HepG2 (cell line): ENCODE measurements around the gene TAGAP. TPM values are rescaled to one million over a fixed set of nuclear protein-coding genes. Genes with fewer than 3 reads are reported as not detected.

Source experiments
- ATAC-seq: fragments of 200-7000 bp; cut with Tn5 transposase; 3 replicates; pipeline ENCODE4 v1.9.1; 2020; ENCODE audit warnings: mild to moderate bottlenecking, moderate library complexity
- BruUV-seq: library from RNA; stranded (reverse); fragments of 400-500 nt; replicated peaks from 2 replicates; lab custom pipeline; 2021; lab: Mats Ljungman, UMichigan
- CTCF ChIA-PET: fragments of 300-600 bp; formaldehyde crosslinking; extraction: SDS; loops from one replicate; lab custom pipeline; 2021; ENCODE audit warnings: low total read pairs, inconsistent platforms, low intra/inter-chr PET ratio; lab: Yijun Ruan, JAX
- POLR2A ChIA-PET: fragments of 350-600 bp; sonication (Branson Sonifier 250); formaldehyde crosslinking; loops from one replicate; lab custom pipeline; 2020; ENCODE audit warnings: antibody characterized with exemption, inconsistent platforms; lab: Yijun Ruan, JAX
- DNase-seq: peaks from one replicate; pipeline ENCODE4 v3.0.0-alpha.2; 2015; ENCODE audit warnings: low spot score
- FAIRE-seq: peaks from 3 replicates; lab custom pipeline; 2011; peaks lifted over from hg19 to GRCh38; lab: Jason Lieb, UNC
- H2AFZ ChIP-seq: one replicate; pipeline ENCODE4 v1.6.1; 2011; ENCODE audit warnings: low read length, inconsistent platforms
- H3K27ac ChIP-seq: fragments of 300-600 bp; 3 replicates; pipeline ENCODE4 v1.8.0; 2011; ENCODE audit warnings: mixed run types, mild to moderate bottlenecking, mixed read lengths, low read length, inconsistent platforms; ENCODE audit not compliant: insufficient read depth; ENCODE audit errors: extremely low read length
- H3K27me3 ChIP-seq, 2 experiments: fragments of 200-600 bp in 1 of 2; 2 replicates in 1 of 2; 3 replicates in 1 of 2; pipeline versions ENCODE4 v1.6.0 to v1.8.0; 2011; ENCODE audit warnings: low read length in 2 of 2, mild to moderate bottlenecking in 2 of 2, moderate library complexity in 2 of 2, inconsistent platforms in 1 of 2; ENCODE audit not compliant: insufficient read depth in 2 of 2, control insufficient read depth in 1 of 2
- H3K36me3 ChIP-seq, 2 experiments: fragments of 200-600 bp in 1 of 2; replicated peaks in 1 of 2; 2 replicates in 1 of 2; 3 replicates in 1 of 2; pipeline versions ENCODE4 v1.5.1 to v1.8.0; 2011; ENCODE audit warnings: low read length in 2 of 2, inconsistent platforms in 1 of 2; ENCODE audit not compliant: insufficient read depth in 2 of 2, control insufficient read depth in 1 of 2
- H3K4me1 ChIP-seq: 2 replicates; pipeline ENCODE4 v1.5.1; 2012; ENCODE audit warnings: low read length, inconsistent platforms; ENCODE audit not compliant: insufficient read depth
- H3K4me2 ChIP-seq: 2 replicates; pipeline ENCODE4 v1.6.0; 2011; ENCODE audit warnings: low read depth, low read length, inconsistent platforms
- H3K4me3 ChIP-seq, 3 experiments: fragments of 200-600 bp in 1 of 3; sonication (generic), shearing (Covaris generic) in 1 of 3; replicated peaks in 1 of 3; 2 replicates each; pipeline ENCODE4 v1.5.1; 2011 to 2016; ENCODE audit warnings: low read length in 3 of 3, inconsistent platforms in 2 of 3, low read depth in 2 of 3, mild to moderate bottlenecking in 2 of 3, control low read depth in 1 of 3, mixed read lengths in 1 of 3; ENCODE audit not compliant: insufficient read depth in 1 of 3
- H3K79me2 ChIP-seq: one replicate; pipeline ENCODE4 v1.6.1; 2011; ENCODE audit warnings: low read length, inconsistent platforms; ENCODE audit not compliant: insufficient read depth
- H3K9ac ChIP-seq: 2 replicates; pipeline ENCODE4 v1.6.0; 2011; ENCODE audit warnings: mild to moderate bottlenecking, low read depth, low read length, inconsistent platforms; ENCODE audit not compliant: insufficient read depth
- H3K9me3 ChIP-seq: 2 replicates; pipeline ENCODE4 v1.5.1; 2012; ENCODE audit warnings: mild to moderate bottlenecking, low read length
- H4K20me1 ChIP-seq: 2 replicates; pipeline ENCODE4 v1.6.0; 2011; ENCODE audit warnings: inconsistent platforms, mild to moderate bottlenecking, low read length, moderate library complexity; ENCODE audit not compliant: insufficient read depth
- MAF1 ChIP-seq: sonication (generic); formaldehyde crosslinking; IDR thresholded peaks from 2 replicates; pipeline ENCODE4 v1.5.0; 2020; ENCODE audit warnings: missing genetic modification reagents, borderline replicate concordance
- PHF21A ChIP-seq: sonication (generic); formaldehyde crosslinking; IDR thresholded peaks from 2 replicates; pipeline ENCODE4 v1.5.0; 2020; ENCODE audit warnings: mild to moderate bottlenecking, missing genetic modification reagents
- PHF5A ChIP-seq: IDR thresholded peaks from one replicate; pipeline ENCODE4 v1.6.1; 2018; ENCODE audit warnings: low read depth, missing genetic modification reagents; ENCODE audit not compliant: unreplicated experiment
- PHF8 ChIP-seq: sonication (generic); formaldehyde crosslinking; IDR thresholded peaks from 2 replicates; pipeline ENCODE4 v1.5.0; 2020; ENCODE audit warnings: missing genetic modification reagents
- ZKSCAN1 ChIP-seq: fragments of 150-350 bp; IDR thresholded peaks from 2 replicates; pipeline ENCODE4 v1.6.1; 2014; ENCODE audit warnings: low read length
- ZNF329 ChIP-seq: sonication (generic); formaldehyde crosslinking; IDR thresholded peaks from 2 replicates; pipeline ENCODE4 v1.9.0; 2021; ENCODE audit warnings: low read depth, mild to moderate bottlenecking, missing genetic modification reagents
- ZNF709 ChIP-seq: sonication (generic); formaldehyde crosslinking; IDR thresholded peaks from 2 replicates; pipeline ENCODE4 v1.5.0; 2020; ENCODE audit warnings: mild to moderate bottlenecking, missing genetic modification reagents
- ZNF737 ChIP-seq: sonication (generic); formaldehyde crosslinking; IDR thresholded peaks from 2 replicates; pipeline ENCODE4 v1.5.0; 2020; ENCODE audit warnings: missing genetic modification reagents, mild to moderate bottlenecking, borderline replicate concordance
- ZNF780A ChIP-seq: sonication (generic); formaldehyde crosslinking; IDR thresholded peaks from 2 replicates; pipeline ENCODE4 v1.8.0; 2022; ENCODE audit warnings: mild to moderate bottlenecking, missing genetic modification reagents, moderate library complexity
- ZSCAN22 ChIP-seq: sonication (generic); formaldehyde crosslinking; IDR thresholded peaks from 2 replicates; pipeline ENCODE4 v1.4.0; 2020; ENCODE audit warnings: mild to moderate bottlenecking, missing genetic modification reagents
- WGBS: methylation state at CpG from one replicate; pipeline ENCODE4 v1.1.6; 2017; ENCODE audit warnings: low lambda C conversion rate; 5-methylcytosine and 5-hydroxymethylcytosine counted together
- in situ Hi-C: cut with HindIII; loops from 2 replicates; pipeline ENCODE4 v1.10.0; 2017; ENCODE audit warnings: low pct_unique_long_range_greater_than_20kb; ENCODE audit not compliant: extremely low pct_ligation_motif_present
- intact Hi-C: fragments of 100-400 bp; cut with micrococcal nuclease; formaldehyde crosslinking; loops from one replicate; pipeline ENCODE4 v1.10.0; 2022; ENCODE audit not compliant: unreplicated experiment
- polyA plus RNA-seq, 8 experiments: library from polyadenylated mRNA; depleted of rRNA in 3 of 8; stranded (reverse) in 7 of 8; unstranded in 1 of 8; fragments of >200 nt; fragmentation: Illumina TruSeq in 4 of 8; extraction: Trizol in 4 of 8; gene quantifications; 2 replicates each; pipeline versions ENCODE4 v1.2.1 to v1.2.3, GENCODE V29; 2011 to 2016; ENCODE audit warnings: low read depth in 4 of 8, missing spikeins in 1 of 8, mixed read lengths in 1 of 8; ENCODE audit not compliant: insufficient read depth in 1 of 8
- total RNA-seq, 5 experiments: library from RNA; depleted of rRNA; stranded (reverse); fragments of >200 nt; fragmentation: Illumina TruSeq; extraction: Trizol; gene quantifications; 2 replicates each; pipeline ENCODE4 v1.2.3, GENCODE V29; 2016; ENCODE audit warnings: low read depth in 1 of 5
- TF ChIP-seq, protein P1 (sequence below): fragments of 450-650 bp; IDR thresholded peaks from 2 replicates; pipeline ENCODE4 v1.6.1; 2017; ENCODE audit warnings: mild to moderate bottlenecking
- TF ChIP-seq, protein P2 (sequence below): sonication (generic); formaldehyde crosslinking; IDR thresholded peaks from 2 replicates; pipeline ENCODE4 v1.5.1; 2020; ENCODE audit warnings: mild to moderate bottlenecking, missing genetic modification reagents, borderline replicate concordance

The TAGAP gene
- total and polyA plus RNA-seq, 2 of the 13 experiments (the other 11 are each of a cell fraction or from before 2014, with no cell fraction given) = not detected

DNA sequence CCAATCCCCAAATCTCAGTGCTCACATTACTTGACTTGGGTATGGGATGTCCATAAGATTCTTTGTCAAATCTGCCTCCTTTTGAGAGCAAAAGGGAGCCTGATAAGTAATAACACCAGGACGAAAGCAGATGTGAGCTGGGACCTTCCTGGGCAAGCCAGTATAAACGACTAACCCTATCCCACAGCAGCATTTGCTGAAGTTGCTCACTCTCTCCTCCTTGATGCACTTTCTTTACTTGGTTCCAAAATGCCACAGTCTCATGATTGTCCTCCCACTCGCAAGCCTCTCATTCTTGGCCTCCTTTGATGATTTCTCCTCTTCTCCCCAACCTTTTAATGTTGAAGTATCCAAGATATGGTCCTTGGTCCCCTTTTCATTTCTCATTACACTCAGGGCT is 44.7 kb upstream of the TAGAP start (continued):
- no peak for TF ChIP-seq ZNF709 (CRISPR knock-in tag)
- TF ChIP-seq ZNF737 (CRISPR knock-in tag) = no peak
- no peak for TF ChIP-seq MAF1 (CRISPR knock-in tag)
- no peak for TF ChIP-seq ZSCAN22 (CRISPR knock-in tag)
- TF ChIP-seq PHF8 (CRISPR knock-in tag) = no peak
- TF ChIP-seq ZKSCAN1 = no peak

DNA sequence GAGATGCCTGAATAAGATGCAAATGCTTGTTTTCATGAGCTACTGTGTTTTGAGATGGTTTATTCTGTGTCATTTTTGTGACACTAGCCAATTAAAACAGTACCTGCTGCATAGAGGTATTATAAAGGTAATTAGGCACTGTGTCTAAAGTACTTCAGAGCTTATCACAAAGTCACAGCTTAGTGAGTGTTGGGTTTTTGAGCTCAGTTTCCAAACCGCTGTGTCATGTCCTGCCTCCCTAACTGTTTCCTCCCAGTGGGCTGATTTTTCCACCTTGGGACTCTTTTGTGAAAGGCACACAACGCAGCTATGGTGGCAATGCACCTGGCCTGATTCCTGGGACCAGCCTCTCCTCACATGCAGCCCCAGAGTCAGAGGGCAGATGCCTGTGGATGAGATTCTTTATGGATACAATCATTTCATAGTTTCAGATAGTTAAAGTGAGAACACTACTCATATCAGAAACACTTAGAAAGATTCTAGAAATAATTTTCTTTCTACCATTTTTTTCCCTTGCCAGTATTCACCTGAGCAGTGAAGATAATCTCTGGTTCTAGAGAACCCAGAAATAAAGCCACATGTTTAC is 41.3 kb upstream of the TAGAP start:
- Histone ChIP-seq H3K4me3 (no peak overlapping the region), H4K20me1 (no peaks in the 10 kb centered on the region), H3K27ac (no peak overlapping the region), H3K36me3 (no peaks in the 10 kb centered on the region), H3K4me1 (no peaks in the 10 kb centered on the region), H3K9me3 (no peaks in the 10 kb centered on the region), H3K4me2 (no peak overlapping the region), H3K9ac (no peak overlapping the region), H2AFZ (no peak overlapping the region), H3K27me3 (peaks cover 0 to 3% of the 10 kb centered on the region in 2 experiments; a peak in 2 of 5 replicates), H3K79me2 (no peaks in the 10 kb centered on the region)
- intact Hi-C loops (no loop called here), in situ Hi-C loops (no loop called here)
- BruUV-seq = no TSS peak
- DNase-seq (no peak), FAIRE-seq (no peak), ATAC-seq (no peak)
- TF ChIP-seq, protein P1, sequence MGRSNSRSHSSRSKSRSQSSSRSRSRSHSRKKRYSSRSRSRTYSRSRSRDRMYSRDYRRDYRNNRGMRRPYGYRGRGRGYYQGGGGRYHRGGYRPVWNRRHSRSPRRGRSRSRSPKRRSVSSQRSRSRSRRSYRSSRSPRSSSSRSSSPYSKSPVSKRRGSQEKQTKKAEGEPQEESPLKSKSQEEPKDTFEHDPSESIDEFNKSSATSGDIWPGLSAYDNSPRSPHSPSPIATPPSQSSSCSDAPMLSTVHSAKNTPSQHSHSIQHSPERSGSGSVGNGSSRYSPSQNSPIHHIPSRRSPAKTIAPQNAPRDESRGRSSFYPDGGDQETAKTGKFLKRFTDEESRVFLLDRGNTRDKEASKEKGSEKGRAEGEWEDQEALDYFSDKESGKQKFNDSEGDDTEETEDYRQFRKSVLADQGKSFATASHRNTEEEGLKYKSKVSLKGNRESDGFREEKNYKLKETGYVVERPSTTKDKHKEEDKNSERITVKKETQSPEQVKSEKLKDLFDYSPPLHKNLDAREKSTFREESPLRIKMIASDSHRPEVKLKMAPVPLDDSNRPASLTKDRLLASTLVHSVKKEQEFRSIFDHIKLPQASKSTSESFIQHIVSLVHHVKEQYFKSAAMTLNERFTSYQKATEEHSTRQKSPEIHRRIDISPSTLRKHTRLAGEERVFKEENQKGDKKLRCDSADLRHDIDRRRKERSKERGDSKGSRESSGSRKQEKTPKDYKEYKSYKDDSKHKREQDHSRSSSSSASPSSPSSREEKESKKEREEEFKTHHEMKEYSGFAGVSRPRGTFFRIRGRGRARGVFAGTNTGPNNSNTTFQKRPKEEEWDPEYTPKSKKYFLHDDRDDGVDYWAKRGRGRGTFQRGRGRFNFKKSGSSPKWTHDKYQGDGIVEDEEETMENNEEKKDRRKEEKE = no peak
- TF ChIP-seq PHF21A (CRISPR knock-in tag) = no peak
- TF ChIP-seq PHF5A (CRISPR knock-in tag) = no peak
- TF ChIP-seq, protein P2, sequence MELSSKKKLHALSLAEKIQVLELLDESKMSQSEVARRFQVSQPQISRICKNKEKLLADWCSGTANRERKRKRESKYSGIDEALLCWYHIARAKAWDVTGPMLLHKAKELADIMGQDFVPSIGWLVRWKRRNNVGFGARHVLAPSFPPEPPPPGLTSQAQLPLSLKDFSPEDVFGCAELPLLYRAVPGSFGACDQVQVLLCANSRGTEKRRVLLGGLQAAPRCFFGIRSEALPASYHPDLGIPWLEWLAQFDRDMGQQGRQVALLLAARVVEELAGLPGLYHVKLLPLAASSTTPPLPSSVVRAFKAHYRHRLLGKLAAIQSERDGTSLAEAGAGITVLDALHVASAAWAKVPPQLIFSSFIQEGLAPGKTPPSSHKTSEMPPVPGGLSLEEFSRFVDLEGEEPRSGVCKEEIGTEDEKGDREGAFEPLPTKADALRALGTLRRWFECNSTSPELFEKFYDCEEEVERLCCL (CRISPR knock-in tag) = no peak
- no peak for TF ChIP-seq ZNF780A (CRISPR knock-in tag)
- TF ChIP-seq ZNF329 = no peak
- WGBS = 13% methylated on average over 2 of the region's 2 CpGs
- CTCF ChIA-PET = no interaction called here
- POLR2A ChIA-PET = no interaction called here
